ENCODE data around the gene GMEB2.
"Not testable (repeated sequence)": the region's sequence is repeated elsewhere in the genome, so short reads cannot be mapped to it uniquely, and the experiment has no call there.

GRCh38 chr20:63660174-63660573 lies 33.3 kb upstream of the GMEB2 start:
- TF ChIP-seq POLR2A, CTCF (IDR thresholded peaks at IDR 0.05): not testable (repeated sequence)

Data from right lobe of liver (tissue), 4 donors.